ENCODE results near the gene CAMK1D.

The CAMK1D gene

GRCh38 chr10:12634621-12634931 is 285.2 kb downstream of the CAMK1D start:
- Histone ChIP-seq H3K4me3 (ENCODE audit: low read depth, low read length, poor library complexity, severe bottlenecking) (no peak overlapping the region), H2AFZ (ENCODE audit: low read length) (no peak overlapping the region), H3K9ac (ENCODE audit: low read length) (no peak overlapping the region), H3K79me2 (ENCODE audit: insufficient read depth, low read length) (no peaks in the 10 kb centered on the region), H3F3A (ENCODE audit: insufficient read depth, low read length) (no peaks in the 10 kb centered on the region), H4K20me1 (ENCODE audit: insufficient read depth, low read length) (no peaks in the 10 kb centered on the region), H3K36me3 (ENCODE audit: insufficient read depth, low read length) (no peaks in the 10 kb centered on the region), H3K27me3 (ENCODE audit: insufficient read depth, low read length) (0 out of 2 replicates have a peak, but pooled peaks cover 4% of the 10 kb centered on the region), H3K27ac (ENCODE audit: low read depth, low read length, poor library complexity, severe bottlenecking) (no peak overlapping the region), H3K9me2 (ENCODE audit: low read depth, low read length) (no peaks in the 10 kb centered on the region), H3K9me3 (ENCODE audit: low read length) (no peaks in the 10 kb centered on the region), H3K4me2 (ENCODE audit: low read length) (no peak overlapping the region), H3K4me1 (ENCODE audit: insufficient read depth, low read length, severe bottlenecking) (no peaks in the 10 kb centered on the region)
- TF ChIP-seq EZH2 (IDR thresholded peaks at IDR 0.05; ENCODE audit: borderline replicate concordance, low read length) (no peak), CTCF (IDR thresholded peaks at IDR 0.05; ENCODE audit: low read length) (no peak)

GRCh38 chr10:12635127-12635541 is 285.8 kb downstream of the CAMK1D start:
- Histone ChIP-seq H3K9me3 (ENCODE audit: low read length) (no peaks in the 10 kb centered on the region), H3K9me2 (ENCODE audit: low read depth, low read length) (no peaks in the 10 kb centered on the region), H3K4me2 (ENCODE audit: low read length) (no peak overlapping the region), H3K79me2 (ENCODE audit: insufficient read depth, low read length) (no peaks in the 10 kb centered on the region), H4K20me1 (ENCODE audit: insufficient read depth, low read length) (no peaks in the 10 kb centered on the region), H3K27me3 (ENCODE audit: insufficient read depth, low read length) (0 out of 2 replicates have a peak, but pooled peaks cover 4% of the 10 kb centered on the region), H2AFZ (ENCODE audit: low read length) (no peak overlapping the region), H3K9ac (ENCODE audit: low read length) (no peak overlapping the region), H3K4me3 (ENCODE audit: low read depth, low read length, poor library complexity, severe bottlenecking) (no peak overlapping the region), H3K36me3 (ENCODE audit: insufficient read depth, low read length) (no peaks in the 10 kb centered on the region), H3F3A (ENCODE audit: insufficient read depth, low read length) (no peaks in the 10 kb centered on the region), H3K27ac (ENCODE audit: low read depth, low read length, poor library complexity, severe bottlenecking) (no peak overlapping the region), H3K4me1 (ENCODE audit: insufficient read depth, low read length, severe bottlenecking) (no peaks in the 10 kb centered on the region)
- TF ChIP-seq EZH2 (IDR thresholded peaks at IDR 0.05; ENCODE audit: borderline replicate concordance, low read length) (no peak), CTCF (IDR thresholded peaks at IDR 0.05; ENCODE audit: low read length) (no peak)

- Histone ChIP-seq H3K27ac (ENCODE audit: low read depth, low read length, poor library complexity, severe bottlenecking) (no peak overlapping the region), H3K4me1 (ENCODE audit: insufficient read depth, low read length, severe bottlenecking) (no peaks in the 10 kb centered on the region), H3K9ac (ENCODE audit: low read length) (no peak overlapping the region), H2AFZ (ENCODE audit: low read length) (no peak overlapping the region), H3K4me2 (ENCODE audit: low read length) (no peak overlapping the region), H3F3A (ENCODE audit: insufficient read depth, low read length) (no peaks in the 10 kb centered on the region), H4K20me1 (ENCODE audit: insufficient read depth, low read length) (no peaks in the 10 kb centered on the region), H3K36me3 (ENCODE audit: insufficient read depth, low read length) (no peaks in the 10 kb centered on the region), H3K9me3 (ENCODE audit: low read length) (no peaks in the 10 kb centered on the region), H3K27me3 (ENCODE audit: insufficient read depth, low read length) (0 out of 2 replicates have a peak, but pooled peaks cover 4% of the 10 kb centered on the region), H3K9me2 (ENCODE audit: low read depth, low read length) (no peaks in the 10 kb centered on the region), H3K79me2 (ENCODE audit: insufficient read depth, low read length) (no peaks in the 10 kb centered on the region), H3K4me3 (ENCODE audit: low read depth, low read length, poor library complexity, severe bottlenecking) (no peak overlapping the region)
- no peak for TF ChIP-seq EZH2 (IDR thresholded peaks at IDR 0.05; ENCODE audit: borderline replicate concordance, low read length)
- no peak for TF ChIP-seq CTCF (IDR thresholded peaks at IDR 0.05; ENCODE audit: low read length)
Observed at GRCh38 chr10:12636571-12636970, 287.2 kb downstream of the CAMK1D start.
